GM19372 (cell line): ENCODE data around the gene PTAFR.

Experiments
- ATAC-seq: cut with Tn5 transposase; IDR thresholded peaks from one replicate; pipeline ENCODE4 v1.9.1; 2021; ENCODE audit warnings: mild to moderate bottlenecking, low read depth, moderate library complexity; ENCODE audit not compliant: unreplicated experiment

Gene PTAFR

DNA sequence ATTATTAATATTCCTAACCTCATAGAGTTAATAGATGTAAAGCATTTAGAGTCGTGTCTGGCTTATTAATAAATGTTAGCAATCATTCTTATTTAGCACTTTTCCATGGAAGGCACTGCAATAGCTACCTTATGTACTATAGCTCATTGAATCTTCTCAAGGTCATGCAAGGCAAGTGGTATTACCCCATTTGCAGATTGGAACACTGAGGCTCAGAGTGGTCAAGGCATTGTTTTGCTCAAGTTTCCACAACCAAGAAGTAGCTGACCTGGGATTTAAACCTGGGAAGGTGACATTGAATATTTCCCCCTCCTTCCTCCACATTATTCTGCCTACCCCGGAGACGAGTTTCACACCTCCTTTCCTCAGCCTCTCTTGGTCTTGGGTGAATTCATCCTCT is 50.3 kb downstream of the PTAFR start:
- ATAC-seq = no peak

DNA sequence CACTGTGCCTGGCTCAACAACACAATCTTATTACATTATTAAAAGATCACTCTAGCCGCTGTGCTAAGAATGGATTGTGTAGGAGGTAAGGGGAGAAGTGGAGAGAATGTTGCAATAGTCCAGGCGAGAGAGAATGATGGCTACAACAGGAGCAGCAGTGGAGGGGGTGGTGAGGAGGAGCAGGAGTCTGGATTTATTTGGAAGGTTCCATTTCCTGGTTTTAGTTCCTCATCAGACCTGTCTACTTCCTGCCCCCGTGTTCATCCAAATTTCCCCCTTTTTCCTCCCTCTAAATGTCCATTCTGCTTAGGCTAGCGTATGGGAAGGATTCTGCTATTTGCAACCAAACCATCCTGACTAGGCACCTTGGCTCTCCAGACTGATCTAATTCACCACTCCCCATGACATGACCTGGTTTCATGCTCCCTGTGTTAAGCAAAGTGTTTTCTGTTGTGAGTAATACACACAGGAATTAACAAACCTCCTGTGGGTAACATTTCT is 53.0 kb downstream of the PTAFR start:
- no peak for ATAC-seq

DNA sequence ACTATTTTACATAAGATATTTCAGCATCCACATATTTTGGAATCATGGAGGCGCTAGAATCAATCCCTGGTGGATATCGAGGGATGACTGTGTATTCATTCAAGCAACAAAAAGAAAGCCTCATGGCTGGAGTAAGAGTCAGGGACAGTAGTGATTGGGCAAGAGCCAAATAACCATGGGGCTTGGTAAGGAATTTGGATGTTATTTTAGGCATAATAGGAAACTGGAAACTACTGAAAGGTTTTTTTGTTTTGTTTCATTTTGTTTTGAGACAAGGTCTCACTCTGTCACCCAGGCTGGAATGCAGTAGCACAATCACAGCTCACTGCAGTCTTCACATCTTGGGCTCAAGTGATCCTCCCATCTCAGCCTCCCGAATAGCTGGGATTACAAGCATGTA is 54.3 kb downstream of the PTAFR start:
- no peak for ATAC-seq

GRCh38 chr1:28119556-28119955 is 56.9 kb downstream of the PTAFR start:
- ATAC-seq = no peak

- ATAC-seq = no peak
Observed at GRCh38 chr1:28118640-28119307, 57.7 kb downstream of the PTAFR start.

GRCh38 chr1:28115267-28115666 is 61.2 kb downstream of the PTAFR start:
- ATAC-seq = no peak

DNA sequence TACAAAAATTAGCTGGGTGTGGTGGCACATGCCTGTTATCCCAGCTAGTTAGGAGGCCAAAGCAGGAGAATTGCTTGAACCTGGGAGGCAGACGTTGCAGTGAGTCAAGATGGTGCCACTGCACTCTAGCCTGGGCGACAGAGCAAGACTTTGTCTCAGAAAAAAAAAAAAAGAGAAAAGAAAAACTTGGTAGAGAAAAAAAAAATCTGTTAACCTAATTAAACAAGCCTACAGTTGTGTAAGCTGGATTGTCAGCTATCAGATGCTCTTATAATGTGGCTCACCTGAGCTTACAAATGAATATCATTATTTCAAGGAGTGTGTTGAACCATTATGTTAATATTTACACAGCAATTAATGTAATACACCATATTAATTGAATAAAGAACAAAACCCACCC is 61.6 kb downstream of the PTAFR start:
- ATAC-seq = no peak

DNA sequence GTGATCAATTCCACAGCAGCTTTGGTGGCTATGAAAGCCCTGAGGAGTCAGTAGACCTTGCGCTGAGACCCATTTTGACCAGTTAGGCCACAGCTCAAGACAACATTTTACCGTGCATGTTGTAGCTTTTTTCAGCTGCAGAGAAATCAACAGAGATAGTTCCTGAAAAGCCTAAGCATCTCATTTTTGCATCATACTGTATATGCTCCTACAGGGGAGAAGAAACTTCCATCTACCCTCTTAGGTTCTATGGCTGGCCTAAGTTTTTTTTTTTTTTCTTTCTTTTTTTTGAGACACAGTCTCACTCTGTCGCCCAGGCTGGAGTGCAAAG is 63.3 kb downstream of the PTAFR start:
- ATAC-seq = no peak

- no peak for ATAC-seq
Observed at GRCh38 chr1:28112388-28113241, 63.9 kb downstream of the PTAFR start.

- no peak for ATAC-seq
Observed at GRCh38 chr1:28111157-28111556, 65.3 kb downstream of the PTAFR start.

DNA sequence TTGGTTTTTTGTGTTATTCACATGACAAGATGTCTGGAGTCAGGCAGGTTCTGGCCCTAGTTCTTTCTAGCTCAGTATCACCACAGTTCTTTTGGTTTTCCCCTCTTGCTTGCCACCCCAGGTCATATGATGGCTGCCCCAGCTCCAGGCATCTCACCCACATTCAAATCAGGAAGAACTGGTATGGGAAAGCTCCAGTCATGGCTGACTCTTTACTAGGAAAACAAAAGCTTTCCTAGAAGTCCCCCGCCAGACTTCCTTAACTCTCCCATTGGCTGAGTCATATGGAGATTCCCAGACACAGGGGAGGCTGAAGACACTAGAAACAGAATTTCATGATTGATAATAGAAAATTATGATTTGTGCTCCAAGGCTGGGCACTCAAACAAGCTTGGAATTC is 65.9 kb downstream of the PTAFR start:
- no peak for ATAC-seq

- ATAC-seq = no peak
Observed at GRCh38 chr1:28109639-28110038, 66.9 kb downstream of the PTAFR start.

DNA sequence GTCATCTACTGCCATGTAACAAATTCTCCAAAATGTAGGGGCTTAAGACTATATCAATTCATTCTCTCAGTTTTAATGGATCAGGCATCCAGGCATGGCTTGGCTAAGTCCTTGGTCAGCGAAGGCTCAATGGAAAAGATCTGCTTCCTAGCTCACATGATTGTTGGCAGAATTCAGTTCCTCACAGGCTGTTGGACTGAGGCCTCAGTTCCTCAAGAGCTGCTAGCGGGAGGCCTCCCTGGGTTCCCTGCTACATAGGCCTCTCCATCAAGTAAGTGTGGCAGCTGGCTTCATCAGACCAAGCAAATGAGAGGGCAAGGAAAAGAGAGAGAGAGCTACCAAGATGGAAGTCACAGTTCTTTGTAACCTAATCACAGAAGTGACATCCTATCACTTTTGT is 68.5 kb downstream of the PTAFR start:
- no peak for ATAC-seq

DNA sequence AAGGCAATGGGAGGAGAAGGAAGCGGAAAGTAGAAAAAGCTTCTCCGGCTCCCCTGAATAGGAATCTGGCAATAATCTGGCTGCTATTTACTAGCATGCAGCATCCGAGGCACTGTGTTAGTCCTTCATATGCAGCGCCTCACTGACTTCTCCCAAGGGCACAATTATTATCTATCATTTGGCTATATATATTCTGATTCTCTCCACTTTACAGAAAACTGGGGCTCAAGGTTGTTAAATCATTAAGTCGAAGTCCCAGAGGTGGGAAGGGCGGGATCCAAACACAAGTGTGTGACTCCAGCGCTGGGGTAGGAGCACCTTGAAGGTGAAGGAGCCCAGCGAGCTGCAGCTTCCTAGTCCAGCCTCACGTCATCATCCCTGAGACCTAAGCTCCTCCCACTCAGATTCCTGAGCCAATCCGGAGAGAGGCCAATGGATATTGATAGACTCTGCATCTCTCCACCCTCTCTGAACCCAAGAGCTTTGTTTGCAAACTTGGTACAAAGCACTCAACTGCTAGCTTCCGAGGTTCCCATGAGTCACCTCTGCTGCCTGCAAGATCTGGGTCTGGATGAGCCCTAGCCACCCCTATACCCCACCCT is 71.5 kb downstream of the PTAFR start:
- ATAC-seq = no peak

GRCh38 chr1:28102189-28102588 is 74.3 kb downstream of the PTAFR start:
- no peak for ATAC-seq

- no peak for ATAC-seq
Observed at GRCh38 chr1:28099050-28099769, 77.3 kb downstream of the PTAFR start.
